Measurements from ENCODE around the gene PAQR8.
A peak's percentile ranks its signal among the peaks of the same experiment; 100 is the strongest.
"Not testable (repeated sequence)": the region's sequence is repeated elsewhere in the genome, so short reads cannot be mapped to it uniquely, and the experiment has no call there.

Gene PAQR8

DNA sequence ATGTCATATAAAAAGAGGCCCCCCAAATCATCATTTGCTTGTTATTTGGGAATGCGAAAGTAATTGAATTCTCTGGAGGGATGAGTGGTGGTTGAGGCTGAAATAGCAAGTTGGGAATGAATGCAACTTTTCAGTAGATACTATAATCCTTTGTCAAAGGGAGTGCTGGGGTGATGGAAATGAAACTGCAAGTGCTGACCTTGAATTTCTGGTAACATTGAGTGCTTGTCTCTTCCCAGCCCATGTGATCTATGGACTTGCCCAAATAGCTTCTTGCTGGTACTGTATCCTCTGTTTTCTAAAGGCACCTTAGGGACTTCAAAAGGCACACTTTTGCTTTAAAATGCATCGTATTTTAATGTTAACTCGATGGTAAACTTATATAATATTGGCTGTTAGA is 14.8 kb downstream of the PAQR8 start:
- DNase-seq (ENCODE audit: low read depth in 2 of 2), result no peak

DNA sequence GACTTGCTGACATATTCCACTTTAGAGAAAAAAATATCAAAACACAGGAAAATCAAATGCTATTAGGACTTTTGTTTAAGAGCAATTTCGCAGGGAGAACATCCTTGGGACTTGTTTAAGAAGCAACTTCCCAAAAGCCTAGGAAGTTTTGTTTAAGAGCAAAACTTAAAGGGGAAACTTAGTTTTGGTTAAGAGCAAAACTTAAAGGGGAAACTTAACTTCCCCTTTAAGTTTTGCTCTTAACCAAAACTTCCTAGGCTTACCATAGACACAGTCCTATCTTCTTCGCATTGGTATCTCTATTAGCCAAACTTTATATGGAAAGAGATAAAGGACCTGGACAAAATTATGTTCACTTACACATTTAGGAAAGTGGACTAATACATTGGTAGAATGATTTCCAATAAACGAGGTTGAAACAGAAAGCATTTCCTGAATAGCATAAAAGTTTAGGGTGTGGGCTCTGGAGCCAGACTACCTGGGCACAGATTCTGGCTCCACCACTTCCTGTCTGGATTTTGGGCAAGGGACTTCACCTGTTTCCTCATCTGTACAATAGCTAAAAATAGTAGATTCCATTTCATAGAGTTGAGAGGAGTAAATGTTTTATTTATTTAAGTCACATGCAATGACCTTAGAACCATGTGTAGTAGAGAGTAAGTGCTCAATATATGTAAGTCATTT is 15.7 kb downstream of the PAQR8 start:
- DNase-seq (ENCODE audit: low read depth in 2 of 2), result no peak

DNA sequence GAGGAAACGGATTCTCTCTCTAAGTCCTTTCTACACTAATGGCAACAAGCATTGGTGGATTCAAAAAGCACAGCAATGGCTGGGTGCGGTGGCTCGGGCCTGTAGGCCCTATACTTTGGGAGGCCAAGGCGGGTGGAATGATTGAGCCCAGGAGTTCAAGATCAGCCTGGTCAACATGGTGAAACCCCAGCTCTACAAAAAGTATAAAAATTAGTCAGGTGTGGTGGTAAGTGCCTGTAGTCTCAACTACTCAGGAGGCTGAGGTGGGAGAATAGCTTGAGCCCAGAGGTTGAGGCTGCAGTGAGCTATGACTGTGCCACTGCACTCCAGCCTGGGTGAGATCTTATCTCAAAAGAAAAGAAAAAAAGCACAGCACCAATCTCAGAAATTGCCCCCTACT is 19.3 kb downstream of the PAQR8 start:
- DNase-seq (ENCODE audit: low read depth in 2 of 2), result no peak

DNA sequence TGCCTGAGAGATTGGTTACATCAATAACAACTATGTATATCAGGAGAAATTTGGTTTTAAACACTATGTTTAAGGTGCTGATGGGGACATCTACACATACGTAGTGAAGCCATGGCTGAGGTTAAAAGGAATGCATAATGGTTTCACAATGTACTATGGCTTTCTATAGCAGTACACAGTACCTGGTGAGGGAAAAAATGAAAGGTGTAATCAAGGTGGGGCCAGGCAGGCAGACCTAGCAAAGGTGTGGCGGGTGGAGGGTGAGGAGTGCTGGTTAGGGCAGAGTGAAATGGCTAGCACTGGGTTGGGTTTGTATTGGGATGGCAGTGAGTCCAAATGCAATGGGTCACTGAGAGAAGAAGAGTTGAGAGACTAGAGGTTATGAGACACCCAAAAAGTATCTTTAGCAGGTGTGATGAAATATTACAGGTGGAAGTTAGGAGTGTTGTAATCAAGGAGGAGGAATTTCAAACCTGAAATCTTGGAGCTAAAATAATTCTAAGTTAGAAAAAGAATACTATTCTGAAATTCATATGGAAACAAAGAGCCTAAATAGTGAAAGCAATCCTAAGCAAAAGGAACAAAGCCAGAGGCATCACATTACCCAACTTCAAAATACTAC is 22.3 kb downstream of the PAQR8 start:
- no peak for DNase-seq (ENCODE audit: low read depth in 2 of 2)

- no peak for DNase-seq (ENCODE audit: low read depth in 2 of 2)
These were observed 23.1 kb downstream of the PAQR8 start for GRCh38 chr6:52385074-52385473.

- DNase-seq (ENCODE audit: low read depth in 2 of 2), result not testable (repeated sequence)
These were observed 26.2 kb downstream of the PAQR8 start for GRCh38 chr6:52388119-52388518.

- DNase-seq (ENCODE audit: low read depth in 2 of 2), result no peak
These were observed 26.8 kb downstream of the PAQR8 start for GRCh38 chr6:52388790-52389189.

DNA sequence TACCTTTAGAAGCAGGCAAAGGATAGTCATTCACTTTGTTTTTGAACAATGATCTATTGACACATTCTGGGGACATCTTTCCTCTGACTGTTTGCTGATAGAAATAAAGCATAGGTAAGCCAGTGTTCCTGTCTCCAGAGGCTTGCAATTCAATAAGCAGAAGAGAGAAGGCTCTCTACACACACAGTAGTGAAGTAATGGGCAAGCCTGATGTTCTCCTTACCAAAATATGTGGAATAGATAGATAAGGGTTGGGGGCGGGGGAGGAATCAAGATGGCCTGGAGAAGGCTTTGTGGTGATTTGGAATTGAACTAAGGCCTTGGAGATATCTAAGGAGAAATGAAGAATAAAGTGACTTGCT is 27.3 kb downstream of the PAQR8 start:
- no peak for DNase-seq (ENCODE audit: low read depth in 2 of 2)

- no peak for DNase-seq (ENCODE audit: low read depth in 2 of 2)
These were observed 27.8 kb downstream of the PAQR8 start for GRCh38 chr6:52389626-52390360.

DNA sequence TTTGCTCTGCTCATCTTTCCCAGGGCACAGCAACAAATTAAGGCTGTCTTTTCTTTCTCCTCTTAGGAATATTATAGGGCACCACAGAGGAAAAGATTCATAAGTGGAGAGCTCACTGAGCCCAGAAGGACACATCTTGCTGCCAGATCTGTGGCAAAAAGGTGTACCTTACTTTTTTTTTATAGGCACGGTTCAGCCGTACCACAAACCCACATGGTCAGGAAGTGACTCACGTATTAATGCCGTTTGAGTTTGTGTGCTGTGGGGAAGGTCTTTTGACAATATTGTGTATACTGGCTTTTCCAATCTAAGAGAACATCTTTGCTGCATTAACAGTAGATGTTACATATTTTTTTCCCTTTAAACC is 28.4 kb downstream of the PAQR8 start:
- peak in 1 of 2 donors; percentile 23 for DNase-seq (ENCODE audit: low read depth in 2 of 2)

DNA sequence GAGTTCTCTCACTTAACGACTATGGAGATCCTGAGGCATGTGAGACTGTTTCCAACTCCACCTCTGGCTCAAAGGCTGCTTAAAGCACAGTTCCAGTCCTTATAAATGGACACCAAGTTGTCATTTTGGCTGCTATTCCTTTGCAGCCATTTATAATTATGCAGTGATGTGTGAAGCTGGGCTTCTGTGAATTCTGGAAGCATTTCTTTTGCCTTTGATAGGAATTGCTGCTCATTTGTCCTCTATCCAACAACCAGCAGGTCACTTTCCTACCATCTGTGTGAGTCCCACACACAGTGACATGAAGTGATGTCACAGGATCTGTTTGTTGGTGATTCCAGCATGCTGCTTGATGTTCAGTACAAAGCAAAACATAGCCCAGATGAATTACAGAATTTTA is 29.6 kb downstream of the PAQR8 start:
- no peak for DNase-seq (ENCODE audit: low read depth in 2 of 2)

DNA sequence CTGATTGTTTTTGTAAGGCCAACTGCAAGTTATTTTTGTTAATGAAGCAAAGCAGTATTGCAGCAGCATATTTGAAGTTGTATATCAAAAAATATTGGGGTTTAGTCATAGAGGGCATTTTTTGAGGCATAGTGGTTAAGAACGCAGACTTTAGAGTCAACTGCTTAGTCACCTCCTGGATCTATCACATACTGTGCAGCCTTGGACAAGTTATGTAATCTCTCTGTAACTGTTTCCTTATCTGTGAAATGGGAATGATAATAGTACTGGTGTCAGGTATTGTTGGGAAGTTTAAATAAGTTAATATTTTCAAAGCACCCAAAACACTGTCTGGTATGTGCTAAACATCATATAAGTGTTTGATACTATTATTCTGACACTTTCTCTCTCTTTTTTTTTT is 31.0 kb downstream of the PAQR8 start:
- no peak for DNase-seq (ENCODE audit: low read depth in 2 of 2)

- no peak for DNase-seq (ENCODE audit: low read depth in 2 of 2)
These were observed 31.8 kb downstream of the PAQR8 start for GRCh38 chr6:52393780-52394179.

GRCh38 chr6:52394251-52394666 is 32.3 kb downstream of the PAQR8 start:
- no peak for DNase-seq (ENCODE audit: low read depth in 2 of 2)

DNA sequence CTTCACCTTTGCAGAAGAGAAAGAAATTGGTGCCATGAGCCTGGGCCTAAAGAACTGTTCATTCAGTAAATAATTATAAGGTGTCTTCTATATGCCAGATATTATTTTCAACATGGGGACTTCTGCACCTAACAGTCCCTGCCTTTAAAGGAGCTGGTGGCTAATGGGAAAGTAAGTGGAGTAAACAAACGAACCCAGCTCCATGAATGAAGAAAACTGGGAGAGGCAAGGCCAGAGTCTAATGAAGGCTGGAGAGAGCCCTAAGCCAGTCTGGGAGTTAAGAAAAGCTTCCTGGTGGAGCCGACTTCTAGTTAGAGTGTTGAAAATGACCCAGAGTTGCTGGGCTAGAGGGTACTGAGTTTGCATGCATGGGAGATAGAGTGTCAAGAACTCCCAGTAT is 34.0 kb downstream of the PAQR8 start:
- DNase-seq (ENCODE audit: low read depth in 2 of 2), result no peak

DNA sequence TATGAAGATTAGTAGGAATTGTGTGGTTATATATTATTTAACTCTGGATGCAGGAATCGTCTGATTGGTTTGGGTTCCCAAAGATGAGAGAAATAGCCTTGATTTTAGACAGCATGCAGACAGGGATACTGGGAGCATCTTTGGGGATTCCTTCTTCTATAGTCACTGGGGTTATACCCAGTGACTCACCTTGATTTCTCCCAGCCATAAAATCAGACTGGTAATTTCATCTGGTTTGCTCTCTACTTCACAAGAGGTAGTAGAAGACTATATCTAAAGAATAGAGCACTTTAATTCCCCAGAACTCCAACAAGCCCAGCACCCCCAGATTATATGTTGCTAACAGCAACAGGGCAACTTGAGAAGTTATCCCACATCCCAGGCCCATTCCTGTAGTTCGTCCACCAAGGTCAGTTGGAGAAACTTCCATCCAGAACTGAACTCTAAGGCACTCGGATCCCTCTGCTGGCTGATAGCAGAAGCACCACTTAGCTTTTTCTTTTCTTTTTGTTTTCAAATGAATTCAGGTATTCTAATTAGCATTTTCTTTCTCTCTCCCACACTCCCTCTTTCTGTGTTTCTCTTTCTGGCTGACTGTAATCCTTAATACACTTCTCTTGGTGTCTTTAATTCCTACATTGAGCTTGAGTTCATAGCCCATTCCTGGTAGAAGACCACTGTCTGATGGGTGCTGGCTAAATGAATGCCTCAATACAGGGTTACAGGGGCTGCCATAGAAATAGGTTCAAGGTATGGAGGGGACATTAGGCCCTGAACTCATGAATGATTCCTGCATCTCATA is 37.8 kb downstream of the PAQR8 start:
- DNase-seq (ENCODE audit: low read depth in 2 of 2), result no peak

- no peak for DNase-seq (ENCODE audit: low read depth in 2 of 2)
These were observed 38.5 kb downstream of the PAQR8 start for GRCh38 chr6:52400313-52401041.

- DNase-seq (ENCODE audit: low read depth in 2 of 2), result no peak
These were observed 41.1 kb downstream of the PAQR8 start for GRCh38 chr6:52403086-52403485.

- DNase-seq (ENCODE audit: low read depth in 2 of 2), result no peak
These were observed 41.7 kb downstream of the PAQR8 start for GRCh38 chr6:52403627-52404026.

DNA sequence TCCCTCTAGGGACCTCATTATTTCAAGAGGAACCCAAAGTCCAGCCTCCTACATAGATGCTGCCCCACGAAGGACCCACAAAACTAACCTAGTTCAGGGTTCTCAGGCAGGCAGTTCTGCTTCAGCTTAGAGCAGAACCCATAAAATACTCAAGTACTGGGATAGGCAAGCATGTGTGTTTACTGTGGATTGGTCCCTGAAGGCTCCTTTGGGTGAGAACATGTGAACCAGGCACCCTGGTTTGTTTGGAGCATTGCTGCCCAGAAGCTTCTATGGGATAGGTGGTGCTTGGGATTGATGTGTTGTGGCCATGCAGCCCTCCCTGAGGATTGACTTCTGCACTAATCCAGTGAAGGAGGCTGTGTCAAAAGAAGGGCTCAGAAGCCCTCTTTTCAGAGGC is 43.3 kb downstream of the PAQR8 start:
- DNase-seq (ENCODE audit: low read depth in 2 of 2), result no peak

DNA sequence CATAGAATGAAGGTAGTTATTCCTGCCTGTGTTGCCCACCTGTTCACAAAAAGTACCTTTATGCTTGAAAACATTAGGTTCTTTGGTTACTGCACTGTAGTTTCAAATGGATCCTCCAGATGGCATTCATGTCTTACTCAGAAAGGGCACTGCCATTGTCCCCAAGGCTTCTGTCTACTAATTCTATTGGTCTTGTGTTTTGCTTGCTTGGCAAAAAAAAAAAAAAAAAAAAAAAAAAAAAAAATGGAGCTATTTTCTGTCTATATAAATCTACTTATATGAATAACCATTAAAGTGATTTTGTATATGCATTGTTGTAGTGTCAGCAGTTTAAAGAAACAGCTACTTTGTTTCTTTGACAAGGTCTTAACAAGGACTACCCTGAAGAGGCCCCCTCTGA is 45.5 kb downstream of the PAQR8 start:
- no peak for DNase-seq (ENCODE audit: low read depth in 2 of 2)

GRCh38 chr6:52409499-52409898 is 47.5 kb downstream of the PAQR8 start:
- no peak for DNase-seq (ENCODE audit: low read depth in 2 of 2)
